ENCODE data around the gene SLC35C1.

DNA sequence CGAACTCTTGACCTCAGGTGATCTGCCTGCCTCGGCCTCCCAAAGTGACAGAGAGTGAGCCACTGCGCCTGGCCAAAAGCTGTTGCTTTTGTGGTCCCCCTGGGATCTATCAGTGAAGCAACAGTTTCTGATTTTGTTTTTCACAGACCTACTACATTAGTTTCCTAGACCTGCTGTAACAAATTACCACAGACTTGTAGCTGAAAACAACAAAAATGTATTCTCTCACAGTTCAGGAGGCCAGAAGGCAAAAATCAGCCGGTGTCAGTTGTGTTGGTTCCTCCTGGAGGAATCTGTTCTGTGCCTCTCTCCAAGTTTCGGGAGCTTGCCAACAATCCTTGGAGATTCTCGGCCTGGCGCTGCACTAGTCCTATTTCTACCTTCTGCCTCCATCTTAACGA is 8.5 kb upstream of the SLC35C1 start:
- TF ChIP-seq, protein P1, sequence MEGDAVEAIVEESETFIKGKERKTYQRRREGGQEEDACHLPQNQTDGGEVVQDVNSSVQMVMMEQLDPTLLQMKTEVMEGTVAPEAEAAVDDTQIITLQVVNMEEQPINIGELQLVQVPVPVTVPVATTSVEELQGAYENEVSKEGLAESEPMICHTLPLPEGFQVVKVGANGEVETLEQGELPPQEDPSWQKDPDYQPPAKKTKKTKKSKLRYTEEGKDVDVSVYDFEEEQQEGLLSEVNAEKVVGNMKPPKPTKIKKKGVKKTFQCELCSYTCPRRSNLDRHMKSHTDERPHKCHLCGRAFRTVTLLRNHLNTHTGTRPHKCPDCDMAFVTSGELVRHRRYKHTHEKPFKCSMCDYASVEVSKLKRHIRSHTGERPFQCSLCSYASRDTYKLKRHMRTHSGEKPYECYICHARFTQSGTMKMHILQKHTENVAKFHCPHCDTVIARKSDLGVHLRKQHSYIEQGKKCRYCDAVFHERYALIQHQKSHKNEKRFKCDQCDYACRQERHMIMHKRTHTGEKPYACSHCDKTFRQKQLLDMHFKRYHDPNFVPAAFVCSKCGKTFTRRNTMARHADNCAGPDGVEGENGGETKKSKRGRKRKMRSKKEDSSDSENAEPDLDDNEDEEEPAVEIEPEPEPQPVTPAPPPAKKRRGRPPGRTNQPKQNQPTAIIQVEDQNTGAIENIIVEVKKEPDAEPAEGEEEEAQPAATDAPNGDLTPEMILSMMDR (IDR thresholded peaks at IDR 0.05; ENCODE audit: low read depth, low read length, poor library complexity, severe bottlenecking): no peak
- TF ChIP-seq EZH2phosphoT487 (IDR thresholded peaks at IDR 0.05; ENCODE audit: borderline replicate concordance, low read length): no peak

All from DOHH2 (cell line).